Measurements from ENCODE around the gene CACNA1H.

DNA sequence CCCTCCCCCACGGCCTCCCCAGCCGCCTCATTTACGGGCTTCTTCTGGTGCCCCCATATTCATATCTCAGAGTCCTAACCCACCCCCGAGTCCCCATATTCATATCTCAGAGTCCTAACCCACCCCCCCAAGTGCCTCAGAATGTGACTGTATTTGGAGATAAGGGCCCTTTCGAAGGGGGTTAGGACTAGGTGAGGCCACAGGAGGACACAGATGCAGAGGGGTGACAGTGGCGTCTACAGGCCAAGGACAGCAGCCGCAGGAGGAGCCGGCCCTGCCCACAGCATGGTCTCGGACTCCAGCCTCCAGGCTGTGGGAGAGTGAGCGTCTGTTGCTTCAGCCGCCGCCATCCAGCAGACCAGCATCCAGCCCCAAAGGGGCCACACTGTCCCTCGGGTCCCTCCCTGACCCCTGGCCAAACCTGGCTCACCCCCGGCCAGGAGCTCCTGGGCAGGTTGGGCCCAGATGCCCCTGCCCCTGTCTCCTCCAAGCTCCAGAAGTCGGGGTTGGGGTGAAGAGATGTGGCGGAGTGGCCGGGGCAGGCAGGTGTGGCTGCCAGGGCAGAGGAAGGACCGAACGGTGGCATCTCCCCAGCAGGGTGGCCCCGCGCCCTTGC, 25.5 kb downstream of the CACNA1H start:
- TF ChIP-seq MTA1 (IDR thresholded peaks at IDR 0.05; ENCODE audit: borderline replicate concordance) (no peak), HDAC2 (IDR thresholded peaks at IDR 0.05) (no peak), RAD21 (CRISPR knock-in tag; conservative IDR thresholded peaks at IDR 0.05 in 1 of 2, IDR thresholded peaks at IDR 0.05 in 1 of 2) (no peak), POLR2A (conservative IDR thresholded peaks at IDR 0.05) (no peak), POLR2AphosphoS5 (IDR thresholded peaks at IDR 0.05; ENCODE audit: control insufficient read depth, insufficient read depth, low read depth, low read length) (no peak)
- TF ChIP-seq, protein P1, sequence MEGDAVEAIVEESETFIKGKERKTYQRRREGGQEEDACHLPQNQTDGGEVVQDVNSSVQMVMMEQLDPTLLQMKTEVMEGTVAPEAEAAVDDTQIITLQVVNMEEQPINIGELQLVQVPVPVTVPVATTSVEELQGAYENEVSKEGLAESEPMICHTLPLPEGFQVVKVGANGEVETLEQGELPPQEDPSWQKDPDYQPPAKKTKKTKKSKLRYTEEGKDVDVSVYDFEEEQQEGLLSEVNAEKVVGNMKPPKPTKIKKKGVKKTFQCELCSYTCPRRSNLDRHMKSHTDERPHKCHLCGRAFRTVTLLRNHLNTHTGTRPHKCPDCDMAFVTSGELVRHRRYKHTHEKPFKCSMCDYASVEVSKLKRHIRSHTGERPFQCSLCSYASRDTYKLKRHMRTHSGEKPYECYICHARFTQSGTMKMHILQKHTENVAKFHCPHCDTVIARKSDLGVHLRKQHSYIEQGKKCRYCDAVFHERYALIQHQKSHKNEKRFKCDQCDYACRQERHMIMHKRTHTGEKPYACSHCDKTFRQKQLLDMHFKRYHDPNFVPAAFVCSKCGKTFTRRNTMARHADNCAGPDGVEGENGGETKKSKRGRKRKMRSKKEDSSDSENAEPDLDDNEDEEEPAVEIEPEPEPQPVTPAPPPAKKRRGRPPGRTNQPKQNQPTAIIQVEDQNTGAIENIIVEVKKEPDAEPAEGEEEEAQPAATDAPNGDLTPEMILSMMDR (IDR thresholded peaks at IDR 0.05 in 2 of 3, conservative IDR thresholded peaks at IDR 0.05 in 1 of 3; ENCODE audit: insufficient read depth in 2 of 3, low read depth in 1 of 3, low read length in 3 of 3): peak in 1 of 3 experiments; percentile 24; a peak in 1 of 6 replicates
- TF ChIP-seq, protein P2, sequence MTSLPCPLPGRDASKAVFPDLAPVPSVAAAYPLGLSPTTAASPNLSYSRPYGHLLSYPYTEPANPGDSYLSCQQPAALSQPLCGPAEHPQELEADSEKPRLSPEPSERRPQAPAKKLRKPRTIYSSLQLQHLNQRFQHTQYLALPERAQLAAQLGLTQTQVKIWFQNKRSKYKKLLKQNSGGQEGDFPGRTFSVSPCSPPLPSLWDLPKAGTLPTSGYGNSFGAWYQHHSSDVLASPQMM (CRISPR knock-in tag; IDR thresholded peaks at IDR 0.05): no peak
- TF ChIP-seq, protein P3, sequence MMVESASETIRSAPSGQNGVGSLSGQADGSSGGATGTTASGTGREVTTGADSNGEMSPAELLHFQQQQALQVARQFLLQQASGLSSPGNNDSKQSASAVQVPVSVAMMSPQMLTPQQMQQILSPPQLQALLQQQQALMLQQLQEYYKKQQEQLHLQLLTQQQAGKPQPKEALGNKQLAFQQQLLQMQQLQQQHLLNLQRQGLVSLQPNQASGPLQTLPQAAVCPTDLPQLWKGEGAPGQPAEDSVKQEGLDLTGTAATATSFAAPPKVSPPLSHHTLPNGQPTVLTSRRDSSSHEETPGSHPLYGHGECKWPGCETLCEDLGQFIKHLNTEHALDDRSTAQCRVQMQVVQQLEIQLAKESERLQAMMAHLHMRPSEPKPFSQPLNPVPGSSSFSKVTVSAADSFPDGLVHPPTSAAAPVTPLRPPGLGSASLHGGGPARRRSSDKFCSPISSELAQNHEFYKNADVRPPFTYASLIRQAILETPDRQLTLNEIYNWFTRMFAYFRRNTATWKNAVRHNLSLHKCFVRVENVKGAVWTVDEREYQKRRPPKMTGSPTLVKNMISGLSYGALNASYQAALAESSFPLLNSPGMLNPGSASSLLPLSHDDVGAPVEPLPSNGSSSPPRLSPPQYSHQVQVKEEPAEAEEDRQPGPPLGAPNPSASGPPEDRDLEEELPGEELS (CRISPR knock-in tag; IDR thresholded peaks at IDR 0.05; ENCODE audit: borderline replicate concordance): no peak

All from K562 (cell line).